K562 (cell line): ENCODE results near the gene METTL25B. TPM values are rescaled to one million over a fixed set of nuclear protein-coding genes. Genes with fewer than 3 reads are reported as not detected.

ENCODE experiments used
- BCLAF1 ChIP-seq, 2 experiments: fragments of 450-650 bp in 1 of 2; IDR thresholded peaks; 2 replicates each; pipeline ENCODE4 v1.6.1; 2011 to 2017; ENCODE audit warnings: low read depth in 2 of 2, antibody characterized with exemption in 1 of 2, borderline replicate concordance in 1 of 2, low read length in 1 of 2, mild to moderate bottlenecking in 1 of 2, mixed read lengths in 1 of 2; ENCODE audit not compliant: control insufficient read depth in 1 of 2
- FOXM1 ChIP-seq, 2 experiments: fragments of 450-650 bp in 1 of 2; sonication (generic) in 1 of 2; formaldehyde crosslinking in 1 of 2; IDR thresholded peaks; 2 replicates each; pipeline versions ENCODE4 v1.6.1 to v1.9.0; 2017 to 2022; ENCODE audit warnings: low read depth in 2 of 2, mild to moderate bottlenecking in 2 of 2, missing genetic modification reagents in 1 of 2, moderate library complexity in 1 of 2
- GABPB1 ChIP-seq: sonication (generic); formaldehyde crosslinking; IDR thresholded peaks from 2 replicates; pipeline ENCODE4 v1.8.0; 2022; ENCODE audit warnings: mild to moderate bottlenecking, missing genetic modification reagents
- JUNB ChIP-seq: fragments of 450-650 bp; formaldehyde crosslinking; conservative IDR thresholded peaks from 2 replicates; pipeline ENCODE4 v1.4.0; 2020; ENCODE audit warnings: mild to moderate bottlenecking
- KAT8 ChIP-seq: fragments of 450-650 bp; IDR thresholded peaks from 2 replicates; pipeline ENCODE4 v1.6.1; 2016; ENCODE audit warnings: low read depth, mild to moderate bottlenecking
- NELFE ChIP-seq: IDR thresholded peaks from 2 replicates; pipeline ENCODE4 v1.6.1; 2011; ENCODE audit warnings: mild to moderate bottlenecking; ENCODE audit not compliant: insufficient read depth, insufficient read length
- SIRT6 ChIP-seq: IDR thresholded peaks from one replicate; pipeline ENCODE4 v1.6.1; 2012; ENCODE audit warnings: low read depth, mild to moderate bottlenecking, control low read depth, inconsistent platforms, low read length, moderate library complexity
- SUPT5H ChIP-seq: fragments of 450-650 bp; IDR thresholded peaks from 2 replicates; pipeline ENCODE4 v1.6.1; 2016
- TAF9B ChIP-seq: fragments of 450-650 bp; IDR thresholded peaks from 2 replicates; pipeline ENCODE4 v1.6.1; 2018; ENCODE audit warnings: mild to moderate bottlenecking; ENCODE audit not compliant: partially characterized antibody
- TFE3 ChIP-seq: fragments of 450-650 bp; formaldehyde crosslinking; IDR thresholded peaks from 2 replicates; pipeline ENCODE4 v1.4.0; 2020; ENCODE audit warnings: mild to moderate bottlenecking, mixed read lengths
- UBTF ChIP-seq, 2 experiments: IDR thresholded peaks; 2 replicates each; pipeline ENCODE4 v1.6.1; 2012; ENCODE audit warnings: improper control_type of control experiment in 2 of 2, low read depth in 2 of 2, low read length in 2 of 2, borderline replicate concordance in 1 of 2
- USF1 ChIP-seq: sonication (generic); formaldehyde crosslinking; IDR thresholded peaks from 2 replicates; pipeline ENCODE4 v1.9.0; 2022; ENCODE audit warnings: mild to moderate bottlenecking, missing genetic modification reagents
- ZHX1 ChIP-seq: fragments of 150-350 bp; conservative IDR thresholded peaks from 2 replicates; pipeline ENCODE4 v1.6.1; 2014; ENCODE audit warnings: low read length
- polyA plus RNA-seq, 8 experiments: library from polyadenylated mRNA; depleted of rRNA in 4 of 8; stranded (reverse) in 5 of 8; unstranded in 3 of 8; fragments of >200 nt; fragmentation: Nextera tagmentation in 2 of 8; fragmentation: Illumina TruSeq in 1 of 8; extraction: Ambion mirVana in 2 of 8; extraction: Trizol in 1 of 8; gene quantifications; 2 replicates each; pipeline versions ENCODE4 v1.2.1 to v1.2.3, GENCODE V29; 2011 to 2014; ENCODE audit warnings: inconsistent platforms in 1 of 8, missing spikeins in 1 of 8
- total RNA-seq, 7 experiments: library from RNA; depleted of rRNA in 6 of 7; stranded (reverse); fragments of >200 nt in 6 of 7; fragmentation: Illumina TruSeq in 2 of 7; extraction: Trizol in 2 of 7; gene quantifications; 2 replicates each; pipeline versions ENCODE4 v1.2.1 to v1.2.3, GENCODE V29; 2011 to 2021; ENCODE audit warnings: low replicate concordance in 1 of 7

METTL25B gene
- total and polyA plus RNA-seq, 9 of the 15 experiments (the other 6 are each of a cell fraction or from before 2014, with no cell fraction given), result 7.7 to 48.3 (median 33.1) TPM

DNA sequence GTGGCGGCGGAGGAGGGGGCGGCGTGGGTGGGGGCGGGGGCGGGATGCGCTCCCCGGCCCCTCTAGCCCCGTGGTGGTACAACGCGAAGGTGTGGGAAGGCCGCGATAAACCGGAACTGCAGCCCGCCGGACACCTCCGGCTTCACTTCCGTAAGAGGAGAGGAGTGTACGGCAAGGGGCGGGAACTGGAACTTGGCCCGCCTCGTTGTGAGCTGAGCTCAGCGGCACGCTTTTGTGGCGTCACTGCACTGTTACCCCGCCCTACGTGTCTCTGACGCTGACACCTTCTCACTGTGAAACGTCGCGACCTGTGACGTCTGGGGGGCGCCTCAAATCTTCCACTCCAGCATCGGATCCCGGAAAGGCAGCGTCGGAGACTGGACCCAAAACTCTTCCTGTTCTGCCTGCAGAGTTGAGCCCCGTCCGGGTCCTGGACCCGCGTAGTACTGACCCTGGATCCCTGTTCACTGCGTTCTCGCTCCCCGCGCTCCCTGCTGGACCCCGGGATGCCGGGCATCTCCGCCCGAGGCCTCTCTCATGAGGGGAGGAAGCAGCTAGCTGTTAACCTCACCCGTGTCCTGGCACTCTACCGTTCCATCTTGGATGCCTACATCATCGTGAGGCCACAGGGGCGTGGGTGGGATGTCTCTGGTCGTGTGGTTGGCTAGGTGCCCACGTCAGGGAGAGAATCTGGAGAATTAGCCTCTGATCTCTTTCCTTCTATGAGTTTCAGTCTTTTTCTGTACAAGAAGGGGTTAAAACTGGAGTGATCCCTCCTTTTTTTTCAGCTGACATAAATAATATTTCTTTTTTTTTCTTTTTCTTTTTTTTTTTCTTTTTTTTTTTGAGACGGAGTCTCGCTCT is 562 bp downstream of the METTL25B start, which contains the start of gene ISG20L2 (continued):
- TF ChIP-seq TFE3 (CRISPR knock-in tag) (no peak), USF1 (CRISPR knock-in tag) (peak; percentile 31; the same call in 1 of the 2 replicates), UBTF (IDR thresholded peaks at IDR 0.05; ENCODE audit: borderline replicate concordance in 1 of 2, low read depth in 2 of 2, low read length in 2 of 2) (no peak), KAT8 (no peak), TAF9B (peak; percentile 55), SIRT6 (no peak), FOXM1 (IDR thresholded peaks at IDR 0.05; ENCODE audit: low read depth) (no peak), FOXM1 (CRISPR knock-in tag; IDR thresholded peaks at IDR 0.05; ENCODE audit: low read depth) (no peak), ZHX1 (no peak), NELFE (no peak), BCLAF1 (IDR thresholded peaks at IDR 0.05; ENCODE audit: borderline replicate concordance in 1 of 2, control insufficient read depth in 1 of 2, low read depth in 2 of 2, low read length in 1 of 2) (peak in 1 of 2 experiments; percentile 56; a peak in 1 of 4 replicates), GABPB1 (CRISPR knock-in tag) (peak; percentile 90), JUNB (no peak), SUPT5H (peak; percentile 70)
